NAMALWA (cell line): ENCODE measurements around the gene LLGL1.
A peak's percentile ranks its signal among the peaks of the same experiment; 100 is the strongest.

Experiments
- DNase-seq: peaks from one replicate; pipeline ENCODE4 v3.0.0-alpha.2; 2015; ENCODE audit warnings: low spot score

LLGL1 gene

DNA sequence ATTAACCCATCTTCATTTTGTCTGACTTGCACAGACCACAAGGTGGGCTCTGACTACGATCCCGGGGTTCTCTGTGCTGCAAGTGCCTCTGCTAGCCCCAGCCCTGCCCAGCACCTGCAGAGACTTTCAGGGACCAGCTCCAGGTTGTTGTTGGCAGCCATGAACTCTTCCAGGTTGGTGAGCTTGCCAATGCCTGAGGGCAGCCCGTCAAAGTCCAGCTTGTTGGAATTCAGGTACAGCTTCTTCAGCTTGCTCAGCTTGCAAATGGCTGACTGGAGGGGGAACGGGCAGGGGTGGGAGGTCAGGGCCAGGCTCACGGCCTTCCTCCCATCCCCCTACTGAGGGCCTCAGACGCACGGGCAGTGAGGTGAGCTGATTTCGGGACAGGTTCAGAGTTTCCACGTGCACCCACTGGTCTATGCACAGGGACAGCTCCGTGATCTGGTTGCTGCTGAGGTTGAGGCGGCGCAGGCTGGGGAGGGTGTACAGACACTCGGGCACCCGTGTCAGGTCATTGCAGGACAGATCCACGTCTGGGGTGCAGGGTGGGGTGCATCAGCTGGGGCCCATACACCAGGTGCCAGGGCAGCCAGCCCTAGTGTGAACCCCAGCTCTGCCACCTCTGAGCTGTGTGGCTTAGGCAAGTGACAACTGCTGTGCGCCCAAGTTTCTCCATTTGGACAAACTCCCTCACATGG lies 27.9 kb downstream of the LLGL1 start:
- DNase-seq: no peak

DNA sequence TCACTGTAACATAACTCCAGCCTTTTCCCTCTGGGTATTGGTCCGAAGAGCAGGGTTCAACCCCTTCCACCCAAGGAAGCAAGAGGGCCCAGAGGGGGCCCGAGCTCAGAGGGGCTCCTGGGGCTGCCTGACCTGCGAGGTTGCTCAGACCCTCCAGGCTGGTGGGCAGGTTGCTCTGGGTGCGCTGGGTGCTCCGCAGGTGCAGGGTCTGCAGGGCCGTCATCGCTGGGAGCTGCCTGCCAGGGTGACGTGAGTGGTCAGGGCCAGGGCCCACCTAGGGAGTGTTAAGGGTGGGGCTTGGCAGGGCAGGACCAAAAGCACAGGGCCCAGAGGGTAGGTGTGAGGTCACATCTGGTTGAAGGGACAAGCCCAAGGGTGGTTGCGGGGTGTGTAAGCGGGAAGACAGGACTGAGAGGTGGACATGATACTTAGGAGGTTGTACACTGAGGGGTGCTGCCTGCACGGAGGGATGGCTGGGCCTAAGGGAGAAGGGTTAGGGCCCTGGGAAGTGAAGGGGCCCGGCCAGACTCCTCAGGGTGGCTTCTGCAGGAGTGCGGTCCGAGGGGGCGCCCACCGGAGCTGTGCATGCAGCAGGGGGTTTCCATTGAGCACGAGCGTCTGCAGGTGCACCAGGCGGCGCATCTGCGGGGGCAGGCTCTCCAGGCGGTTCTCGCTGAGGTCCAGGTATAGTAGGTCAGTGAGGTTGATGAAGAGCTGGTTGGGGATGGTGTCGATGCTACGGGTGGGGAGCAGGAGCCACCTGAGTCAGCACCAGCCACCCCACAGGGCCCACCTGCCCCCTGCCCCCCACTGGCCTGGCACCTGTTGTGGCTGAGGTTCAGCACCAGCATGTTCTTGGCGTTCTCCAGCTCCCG lies 28.7 kb downstream of the LLGL1 start:
- DNase-seq: no peak

DNA sequence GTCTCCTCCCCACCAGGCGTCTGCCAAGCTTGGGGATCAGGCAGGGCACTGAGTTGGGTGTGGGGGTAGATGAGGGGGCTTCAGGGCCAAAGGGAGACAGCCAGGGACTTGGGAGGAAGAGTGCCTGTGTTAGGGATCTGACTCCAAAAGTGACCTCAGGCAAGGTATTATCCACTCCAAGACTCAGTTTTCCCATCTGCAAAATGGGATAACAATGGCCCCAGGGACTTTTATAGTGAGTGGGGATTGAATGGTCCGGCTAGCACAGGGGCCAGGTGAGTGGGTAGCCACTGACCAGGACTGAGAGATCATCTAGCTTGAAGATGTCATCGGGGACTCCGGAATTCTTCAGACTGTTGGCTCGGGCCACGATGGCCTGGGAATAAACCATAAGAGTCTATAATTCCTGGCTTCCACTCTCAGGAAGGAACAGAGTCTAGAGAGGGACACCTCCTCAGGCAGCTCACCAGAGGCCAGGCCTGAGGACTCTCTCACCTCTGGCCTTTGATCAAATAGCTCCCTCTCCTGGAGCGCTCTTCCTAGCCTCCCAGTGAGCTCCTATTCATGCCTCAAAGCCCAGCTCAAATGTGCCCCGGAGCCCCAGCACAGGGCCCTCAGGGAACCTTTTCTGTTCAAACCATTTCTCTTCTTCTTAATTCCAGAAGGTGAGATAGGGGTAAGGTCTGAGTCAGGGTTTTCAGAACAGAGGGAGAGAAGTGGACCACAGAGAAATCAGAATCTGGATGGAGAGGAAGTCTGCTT lies 29.6 kb downstream of the LLGL1 start:
- no peak for DNase-seq

DNA sequence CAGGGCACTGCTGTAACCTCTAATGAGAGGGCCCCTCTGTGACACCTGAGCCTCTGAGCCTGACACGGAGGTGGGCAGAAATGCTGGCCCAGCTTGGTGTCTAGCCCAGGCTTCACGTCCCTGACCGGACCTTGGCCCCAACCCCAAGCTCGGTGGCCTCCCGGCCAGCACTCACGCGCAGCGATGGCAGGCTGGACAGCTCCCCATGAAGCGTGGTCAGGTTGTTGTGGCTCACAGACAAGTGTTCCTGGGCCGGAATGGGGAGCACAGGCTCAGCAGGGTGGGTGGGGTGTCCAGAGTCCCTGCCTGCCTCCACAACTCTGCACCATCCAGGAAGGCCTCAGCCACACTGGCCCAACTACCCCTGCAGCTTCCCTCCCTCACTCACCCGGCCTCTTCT lies 30.9 kb downstream of the LLGL1 start:
- DNase-seq: no peak

DNA sequence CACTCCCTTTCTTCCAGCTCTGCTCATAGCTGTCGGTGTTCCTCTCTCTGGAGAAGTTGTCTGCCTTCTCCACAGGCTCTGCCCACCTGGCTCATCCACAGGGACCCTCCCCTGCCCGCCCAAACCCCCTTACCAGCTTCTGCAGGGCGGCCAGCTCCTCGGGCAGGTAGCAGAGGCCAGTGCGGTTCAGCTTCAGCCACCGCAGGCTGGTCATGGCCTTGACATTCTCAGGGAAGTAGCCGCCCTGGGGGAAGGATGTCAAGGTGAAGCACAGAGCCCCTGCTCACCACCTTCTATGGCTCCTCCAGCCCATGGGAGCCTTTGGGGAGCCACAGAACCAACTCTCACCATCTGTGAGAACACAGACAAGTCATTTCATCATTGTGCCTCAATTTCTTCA lies 31.3 kb downstream of the LLGL1 start:
- DNase-seq: no peak

DNA sequence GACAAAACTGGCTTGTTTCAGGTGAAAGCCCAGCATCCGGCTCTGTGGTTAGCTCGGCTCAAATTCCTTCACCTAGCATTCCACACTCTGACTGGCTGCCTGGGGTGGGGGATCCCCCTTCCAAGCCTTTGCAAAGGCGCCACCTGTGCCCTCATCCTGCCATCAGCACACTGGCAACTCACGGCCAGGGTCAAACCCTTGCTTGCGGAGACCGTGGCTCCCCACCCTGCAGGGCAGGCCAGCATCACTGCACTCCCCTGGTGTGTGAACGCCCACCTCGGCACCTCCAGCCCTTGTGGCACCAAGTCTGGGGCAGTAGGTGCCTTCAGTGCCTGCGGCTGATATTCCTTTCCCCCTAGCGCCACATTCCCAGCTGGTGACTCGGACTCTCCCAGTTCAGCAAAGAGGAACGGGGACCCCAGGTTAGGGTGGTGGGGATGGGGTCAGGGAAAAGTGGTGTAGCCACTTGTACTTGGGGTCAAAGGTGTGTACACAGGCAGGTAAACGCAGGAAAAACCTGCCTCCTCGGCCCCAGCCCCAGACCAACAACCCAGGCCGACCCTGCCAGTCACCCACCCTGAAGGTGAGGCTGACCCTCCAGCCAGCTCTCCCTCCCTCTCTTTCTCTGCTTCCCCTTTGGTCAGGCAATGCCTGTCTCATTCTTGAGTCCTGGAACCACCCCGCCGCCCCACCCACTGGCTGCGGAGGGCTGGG lies 32.0 kb downstream of the LLGL1 start:
- no peak for DNase-seq

DNA sequence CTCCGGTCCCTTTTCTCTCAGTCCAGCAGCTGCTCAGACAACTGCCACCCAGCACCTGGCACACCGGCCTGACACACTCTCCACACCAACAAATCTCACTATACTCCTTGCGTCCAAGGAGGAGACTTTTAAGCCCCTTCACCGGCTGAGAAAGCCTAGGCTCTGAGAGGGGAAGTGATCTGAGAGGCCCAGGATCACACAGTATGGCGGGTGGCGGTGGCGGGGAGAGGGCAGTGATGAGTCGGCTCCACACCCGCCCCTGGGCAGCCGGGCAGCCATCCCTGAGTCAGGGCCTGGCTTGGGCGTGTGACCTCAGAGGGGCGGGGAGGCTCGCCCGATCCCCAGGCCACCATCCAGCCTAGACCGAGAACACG lies 32.5 kb downstream of the LLGL1 start:
- DNase-seq: peak; percentile 42

DNA sequence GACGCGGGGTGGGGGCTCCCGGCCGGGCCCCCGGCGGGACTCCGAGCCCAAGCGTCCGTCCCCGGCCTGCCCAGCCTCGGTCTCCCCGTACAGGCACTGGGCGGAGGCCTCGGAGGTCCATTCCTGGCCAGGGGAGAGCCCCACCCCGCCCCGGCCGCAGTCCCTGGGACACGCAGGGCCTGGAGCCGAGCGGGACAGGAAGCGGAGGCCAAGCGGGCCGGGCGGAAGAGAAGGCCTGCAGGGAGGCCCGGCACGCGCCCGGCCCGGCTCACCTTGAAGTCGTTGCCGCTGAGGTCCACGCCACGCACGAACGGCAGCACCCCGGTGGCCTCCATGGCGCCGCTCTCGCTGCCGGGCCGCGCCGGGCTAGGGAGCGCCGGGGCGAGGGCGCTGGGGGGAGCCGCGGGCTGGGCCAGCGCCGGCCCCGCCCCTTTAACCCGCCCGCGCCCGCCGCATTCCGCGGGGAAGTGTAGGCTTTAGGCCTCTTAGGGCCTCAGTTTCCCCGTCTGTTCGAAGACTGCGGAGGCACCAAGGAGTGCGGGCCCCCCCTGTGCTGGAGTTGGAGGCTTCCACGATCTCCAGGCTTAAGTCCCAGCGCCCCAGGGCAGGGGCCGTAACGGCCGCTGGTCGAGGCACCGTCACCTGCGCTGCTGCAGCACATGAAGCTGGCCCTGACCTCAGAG lies 33.1 kb downstream of the LLGL1 start, which contains the start of gene FLII:
Gene FLII, minus strand, starts transcription at position 383 of the 683 bp plus-strand sequence. Its CDS starts 48 bp downstream, at position 335.
- DNase-seq: peak; percentile 27

DNA sequence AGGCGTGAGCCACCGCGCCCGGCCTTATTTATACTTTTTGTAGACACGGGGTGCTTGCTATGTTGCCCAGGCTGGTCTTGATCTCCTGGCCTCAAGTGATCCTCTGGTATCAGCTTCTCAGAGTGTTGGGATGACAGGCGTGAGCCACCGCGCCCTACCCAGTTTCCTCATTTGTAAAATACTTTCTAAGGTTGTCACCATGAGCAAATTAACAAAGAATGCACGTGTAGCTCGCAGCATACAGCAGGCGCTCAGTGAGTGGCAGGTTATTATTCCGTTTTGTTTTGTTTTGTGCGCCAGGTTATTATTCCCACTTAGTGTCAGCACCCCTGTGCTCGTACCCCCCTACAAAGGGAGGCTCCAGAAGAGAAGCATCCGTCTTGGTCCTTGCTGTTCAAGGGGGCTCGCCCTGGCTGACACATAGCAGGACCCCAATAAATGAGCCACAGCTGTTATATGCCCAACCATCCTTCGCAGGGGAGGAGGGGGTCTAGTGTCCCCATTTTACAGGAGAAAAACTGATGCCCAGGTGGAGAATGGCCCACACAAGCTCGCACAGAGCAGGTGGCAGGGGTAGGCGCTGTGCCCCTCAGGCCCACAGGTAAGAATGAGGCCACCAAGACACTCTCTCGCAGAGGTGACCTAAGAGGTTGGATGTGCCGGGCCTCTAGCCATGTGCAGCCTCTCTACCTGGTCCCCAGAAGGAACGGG lies 34.3 kb downstream of the LLGL1 start:
- no peak for DNase-seq

DNA sequence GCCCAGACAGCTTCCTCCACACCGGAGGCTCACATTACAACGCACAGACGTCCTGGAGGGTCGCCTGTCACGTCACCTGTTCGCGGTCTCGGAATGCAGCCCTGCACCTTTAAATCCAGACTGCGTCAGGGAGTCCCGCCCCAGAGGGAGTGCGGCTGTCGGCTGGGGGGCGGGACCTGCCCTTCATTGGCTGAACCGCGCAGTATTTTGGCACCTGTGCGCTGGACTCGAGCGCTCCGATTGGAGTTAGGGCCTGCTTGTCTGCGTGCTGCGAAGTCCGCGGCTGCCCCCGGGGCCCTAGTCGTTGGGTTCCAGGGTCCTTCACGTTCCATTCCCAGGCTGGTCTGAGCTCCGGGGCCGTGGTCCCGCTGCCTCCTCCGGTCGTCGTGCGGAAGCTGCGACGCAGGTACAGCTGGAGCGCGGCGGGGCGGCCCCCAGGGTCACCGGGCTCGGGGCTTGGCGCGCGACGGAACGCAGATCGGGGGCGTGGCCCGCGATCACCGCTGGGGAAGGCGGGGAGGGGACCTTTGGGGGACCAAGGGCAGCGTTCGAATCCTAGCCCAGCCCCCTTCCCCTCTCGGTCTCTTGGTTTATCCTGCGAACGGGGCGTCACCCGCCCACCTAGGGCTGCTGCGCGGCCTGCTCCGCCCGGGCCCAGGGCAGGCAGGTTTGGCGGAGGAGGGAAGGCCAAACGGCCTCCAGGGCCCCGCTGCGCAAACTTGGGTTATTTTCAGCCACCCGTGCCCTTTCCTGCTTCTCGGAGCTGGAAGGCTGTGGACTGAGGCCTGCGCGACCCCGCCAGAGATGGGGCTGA lies 35.1 kb downstream of the LLGL1 start, which contains the start of gene MIEF2:
Gene MIEF2, plus strand, starts transcription at position 331 of the 814 bp plus-strand sequence. CDS start 2,059 bp downstream, outside the sequence.
- DNase-seq: peak; percentile 88

DNA sequence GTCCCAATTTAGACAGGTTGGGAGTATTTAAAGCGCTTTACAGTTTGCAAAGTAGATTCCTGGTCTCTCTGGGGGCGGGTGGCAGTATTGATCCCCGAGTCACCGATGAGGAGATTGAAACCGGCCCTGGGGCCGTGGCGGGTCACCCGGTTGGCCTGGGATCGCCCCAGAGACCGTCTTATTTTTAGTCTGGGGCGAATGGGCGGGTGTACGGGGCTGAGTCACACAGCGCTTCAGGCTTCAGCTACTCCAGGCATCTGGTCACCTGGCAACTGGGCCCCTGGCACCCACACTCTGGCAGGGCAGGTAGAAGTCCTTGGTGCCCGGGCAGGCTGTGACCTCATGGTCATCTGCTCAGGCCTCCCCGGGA lies 35.7 kb downstream of the LLGL1 start:
- DNase-seq: peak; percentile 19

DNA sequence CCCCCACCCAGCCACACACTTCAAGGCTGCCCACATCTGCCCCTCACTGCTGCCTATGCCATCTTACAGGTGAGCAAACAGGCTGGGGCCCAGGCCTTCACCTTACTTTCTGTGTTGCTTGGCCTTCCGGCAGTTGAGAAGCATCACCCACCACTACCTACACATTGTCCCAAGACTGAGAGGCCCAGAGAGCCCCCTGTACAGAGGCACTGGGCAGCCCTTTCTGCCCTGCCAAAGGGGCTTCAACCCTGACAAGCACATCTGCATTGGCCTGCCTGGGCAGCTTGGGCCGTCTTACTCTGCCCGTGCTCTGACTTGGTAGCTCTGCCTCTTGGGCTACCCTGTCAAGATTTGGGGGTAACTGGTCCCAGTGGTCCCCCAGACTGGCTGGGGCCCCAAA lies 36.2 kb downstream of the LLGL1 start:
- DNase-seq: no peak

DNA sequence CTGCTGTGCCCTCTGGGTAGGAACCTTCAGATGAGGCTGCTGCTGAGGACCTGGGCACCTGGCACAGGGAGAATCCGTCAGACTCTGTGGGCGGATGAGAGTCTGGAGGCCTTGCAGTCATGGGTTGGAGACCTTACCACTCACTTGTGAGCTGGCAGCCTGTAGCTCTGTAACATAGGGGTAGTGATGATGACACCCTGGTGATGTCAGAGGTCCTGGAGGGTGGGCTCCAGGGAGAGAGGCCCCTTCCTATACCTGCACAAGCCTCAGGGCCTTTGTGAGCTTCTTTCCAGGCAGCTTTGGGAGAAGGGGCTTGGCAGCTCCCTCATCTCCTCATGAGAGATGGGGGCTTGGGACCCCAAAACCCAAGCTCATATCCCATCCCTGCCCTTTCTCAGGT lies 36.7 kb downstream of the LLGL1 start:
- no peak for DNase-seq

DNA sequence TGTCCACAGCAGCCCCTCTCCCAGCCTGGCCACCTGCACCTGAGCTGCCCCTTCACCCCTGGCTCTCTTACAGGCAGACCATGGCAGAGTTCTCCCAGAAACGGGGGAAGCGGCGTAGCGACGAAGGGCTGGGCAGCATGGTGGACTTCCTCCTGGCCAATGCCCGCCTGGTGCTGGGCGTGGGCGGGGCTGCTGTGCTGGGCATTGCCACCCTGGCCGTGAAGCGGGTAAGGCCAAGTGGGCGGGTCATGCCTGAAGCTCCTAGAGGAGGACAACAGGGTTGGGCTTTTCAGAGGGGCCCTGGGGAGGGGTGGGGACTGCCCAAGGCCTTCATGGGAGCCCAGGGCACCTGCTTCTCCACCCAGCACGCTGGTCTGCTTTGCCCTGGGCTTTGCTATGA lies 37.2 kb downstream of the LLGL1 start:
- no peak for DNase-seq

DNA sequence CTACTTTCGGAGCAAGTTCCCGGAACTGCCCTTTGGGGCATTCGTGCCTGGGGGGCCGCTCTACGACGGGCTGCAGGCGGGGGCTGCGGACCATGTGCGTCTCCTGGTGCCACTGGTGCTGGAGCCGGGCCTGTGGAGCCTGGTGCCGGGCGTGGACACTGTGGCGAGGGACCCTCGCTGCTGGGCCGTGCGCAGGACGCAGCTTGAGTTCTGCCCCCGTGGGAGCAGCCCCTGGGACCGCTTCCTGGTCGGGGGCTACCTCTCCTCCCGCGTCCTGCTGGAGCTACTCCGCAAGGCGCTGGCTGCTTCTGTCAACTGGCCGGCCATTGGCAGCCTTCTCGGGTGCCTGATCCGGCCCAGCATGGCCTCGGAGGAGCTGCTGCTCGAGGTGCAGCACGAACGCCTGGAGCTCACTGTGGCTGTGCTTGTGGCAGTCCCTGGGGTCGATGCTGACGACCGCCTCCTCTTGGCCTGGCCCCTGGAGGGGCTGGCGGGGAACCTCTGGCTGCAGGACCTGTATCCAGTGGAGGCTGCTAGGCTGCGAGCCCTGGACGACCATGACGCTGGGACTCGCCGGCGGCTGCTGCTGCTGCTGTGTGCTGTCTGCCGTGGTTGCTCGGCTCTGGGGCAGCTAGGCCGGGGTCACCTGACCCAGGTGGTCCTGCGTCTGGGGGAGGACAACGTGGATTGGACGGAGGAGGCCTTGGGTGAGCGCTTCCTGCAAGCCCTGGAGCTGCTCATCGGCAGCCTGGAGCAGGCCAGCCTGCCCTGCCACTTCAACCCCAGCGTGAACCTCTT lies 38.6 kb downstream of the LLGL1 start:
- no peak for DNase-seq

DNA sequence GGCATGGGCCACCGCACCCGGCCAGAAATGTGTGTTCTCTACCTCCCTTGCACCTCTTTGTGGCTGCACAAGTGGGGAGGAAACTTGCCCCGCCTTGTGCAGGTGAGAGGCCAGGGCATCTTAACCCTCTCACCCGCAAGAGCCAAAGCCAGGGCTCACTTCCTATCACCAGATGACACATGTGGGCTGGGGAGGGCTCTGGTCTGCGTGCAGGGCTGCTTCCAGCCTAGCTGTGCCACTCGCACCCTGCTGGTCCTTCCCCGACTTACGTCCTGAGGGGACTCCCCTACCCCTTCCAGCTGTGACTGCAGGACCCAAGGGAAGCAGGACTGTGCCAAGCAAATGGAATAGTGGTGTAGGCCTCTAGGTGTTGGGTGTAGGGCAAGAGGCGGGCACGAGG lies 41.9 kb downstream of the LLGL1 start:
- no peak for DNase-seq

DNA sequence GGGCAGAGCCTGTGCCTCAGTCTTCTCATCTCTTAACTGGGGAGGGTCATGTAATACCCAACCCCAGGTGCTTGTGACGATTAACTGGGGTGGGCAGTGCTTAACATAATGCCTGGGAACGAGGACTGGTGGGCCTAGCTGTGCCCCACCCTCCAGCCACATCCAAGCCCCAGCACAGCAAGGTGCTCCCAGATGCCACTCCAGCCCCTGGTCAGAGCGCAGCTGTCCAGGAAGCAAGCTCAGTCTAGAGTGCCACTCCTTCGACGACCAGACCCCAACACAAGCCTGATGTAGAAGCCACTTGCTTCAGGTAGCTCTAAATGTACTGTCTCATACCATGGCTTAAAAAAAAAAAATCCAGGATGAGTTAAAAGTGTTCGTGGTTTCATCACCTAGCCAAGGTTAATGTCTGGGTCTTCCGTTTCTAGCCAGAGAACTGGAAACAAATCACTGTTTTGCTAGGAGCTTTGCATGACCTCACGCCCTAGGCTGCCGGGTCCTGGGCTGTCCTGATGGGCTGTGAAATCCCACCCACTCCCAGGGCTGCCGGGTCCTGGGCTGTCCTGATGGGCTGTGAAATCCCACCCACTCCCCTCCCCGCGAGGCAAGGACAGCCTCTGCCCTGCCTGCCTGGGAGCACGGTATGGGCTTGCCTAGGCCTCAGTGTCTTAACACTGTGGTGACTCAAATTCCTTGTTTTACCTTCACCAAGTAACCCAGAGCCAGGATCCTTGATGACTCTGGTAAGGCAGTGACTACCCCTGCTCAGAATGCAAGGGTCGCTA lies 42.7 kb downstream of the LLGL1 start:
- DNase-seq: no peak
